GM21360 (cell line): ENCODE data around the gene CPNE4.

Experiments used
- ATAC-seq: cut with Tn5 transposase; IDR thresholded peaks from one replicate; pipeline ENCODE4 v1.9.1; 2021; ENCODE audit warnings: mild to moderate bottlenecking, moderate library complexity; ENCODE audit not compliant: unreplicated experiment

The CPNE4 gene

GRCh38 chr3:131883711-131884407 lies 151.0 kb downstream of the CPNE4 start:
- no peak for ATAC-seq

- ATAC-seq, result no peak
Observed at GRCh38 chr3:131883086-131883485, 151.7 kb downstream of the CPNE4 start.

DNA sequence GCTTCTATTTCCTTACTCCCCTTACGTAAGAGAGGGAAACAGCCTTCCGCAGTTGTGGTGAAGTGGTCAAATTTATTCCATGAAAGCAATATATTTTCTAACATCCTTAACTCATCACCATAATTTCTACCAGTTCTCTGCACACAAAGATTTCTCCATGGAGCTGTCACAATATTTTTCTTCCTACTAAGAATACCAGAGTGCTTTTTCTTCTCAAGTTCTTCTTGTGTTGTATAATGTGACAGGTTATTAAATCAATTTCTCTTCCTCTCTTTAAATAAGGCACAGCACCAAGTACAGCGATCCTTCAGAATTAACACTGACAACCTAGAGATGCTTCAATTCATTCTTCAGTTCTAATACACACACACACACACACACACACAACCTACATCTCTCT lies 153.0 kb downstream of the CPNE4 start:
- no peak for ATAC-seq

GRCh38 chr3:131880948-131881347 lies 153.9 kb downstream of the CPNE4 start:
- no peak for ATAC-seq

GRCh38 chr3:131868203-131868602 lies 166.6 kb downstream of the CPNE4 start:
- ATAC-seq, result no peak

GRCh38 chr3:131856171-131856570 lies 178.6 kb downstream of the CPNE4 start:
- ATAC-seq, result no peak

DNA sequence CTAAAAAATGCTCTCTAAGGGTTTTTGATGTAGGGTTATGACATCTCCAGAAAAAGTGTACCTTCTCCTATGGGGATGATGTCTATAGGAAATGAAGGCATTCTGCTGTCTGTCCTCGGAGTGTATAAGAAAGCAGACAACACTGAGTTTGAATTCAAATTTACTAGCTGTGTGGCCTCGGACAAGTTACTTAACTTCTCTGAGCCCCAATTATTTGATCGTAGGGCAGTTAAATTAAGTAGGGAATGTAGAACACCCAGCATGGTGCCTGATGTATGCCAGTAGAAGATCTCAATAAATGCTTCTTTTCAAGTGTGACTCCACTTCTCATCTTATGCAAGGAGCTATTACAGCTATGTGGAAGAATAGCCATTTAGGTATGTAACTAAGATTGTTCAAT lies 184.6 kb downstream of the CPNE4 start:
- ATAC-seq, result no peak

DNA sequence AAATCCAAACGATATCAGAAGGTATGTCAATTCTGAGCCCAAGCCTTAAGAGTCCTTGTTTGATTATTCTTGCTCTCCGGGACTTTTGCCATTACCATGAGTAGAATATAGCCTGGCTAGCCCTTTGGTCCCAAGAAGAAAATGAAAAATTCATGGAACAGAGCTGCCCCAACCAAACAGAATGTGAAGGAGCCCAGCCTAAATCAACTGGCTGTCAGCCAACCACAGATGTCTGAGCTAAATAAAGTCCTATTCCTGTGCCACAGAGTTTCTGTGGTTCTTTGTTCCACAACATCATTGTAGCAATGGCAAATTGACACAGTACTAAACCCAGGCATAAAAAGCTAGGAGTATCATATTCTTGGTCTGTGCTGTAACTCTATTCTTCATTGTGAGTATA lies 185.2 kb downstream of the CPNE4 start:
- no peak for ATAC-seq

DNA sequence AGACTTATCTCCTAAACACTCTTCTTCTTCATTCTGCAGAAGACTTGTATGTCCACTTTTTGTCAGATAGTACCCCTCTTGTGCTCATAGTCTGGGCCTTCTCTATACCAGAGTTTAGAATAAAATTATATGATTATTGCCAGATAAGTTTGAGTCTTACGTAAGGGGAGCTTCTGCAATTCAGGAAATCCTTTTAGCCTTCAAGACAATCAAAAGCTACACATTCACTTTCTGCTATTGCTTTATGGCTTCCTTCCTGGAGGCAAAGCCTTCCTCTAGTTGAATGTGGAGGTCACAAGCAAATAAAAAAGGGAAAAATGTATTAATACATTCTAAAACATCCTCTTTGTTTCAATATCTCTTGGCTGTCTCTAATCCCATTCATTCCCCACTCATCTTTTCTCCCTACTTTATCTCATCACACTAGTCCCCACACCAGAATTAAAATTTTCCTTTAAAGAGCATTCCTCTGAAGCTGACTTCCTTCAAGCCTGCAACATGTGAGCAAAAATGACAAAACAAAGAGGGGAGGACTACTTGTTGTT lies 186.8 kb downstream of the CPNE4 start:
- ATAC-seq, result no peak

DNA sequence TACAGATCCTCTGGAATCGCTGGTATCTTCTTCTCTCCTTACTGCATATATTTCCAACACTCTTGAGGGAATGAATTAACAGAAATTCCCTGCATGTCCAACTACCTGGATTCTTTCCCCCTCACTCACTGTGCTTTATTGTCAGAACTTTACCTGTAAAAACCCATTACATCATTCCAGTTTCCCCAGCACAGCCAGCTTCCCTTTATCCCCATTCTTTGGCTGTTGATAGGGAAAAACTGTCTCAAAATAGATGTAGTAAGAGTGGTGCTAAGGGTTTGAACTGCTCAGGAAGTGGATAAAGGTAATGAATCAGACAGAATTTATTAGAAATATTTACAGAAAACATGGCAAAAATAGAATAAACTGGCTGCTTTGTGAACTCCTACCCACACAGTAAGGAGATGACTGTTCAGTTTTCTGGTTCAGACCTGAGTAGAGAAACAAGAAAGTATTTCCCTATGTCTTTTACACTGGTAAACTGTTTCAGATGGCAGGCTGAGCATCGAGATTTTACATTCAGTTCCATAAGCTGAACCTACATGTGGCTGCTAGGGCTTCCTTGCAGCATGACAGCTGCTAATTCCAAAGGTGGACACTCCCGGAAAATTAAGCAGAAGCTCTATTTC lies 188.4 kb downstream of the CPNE4 start:
- ATAC-seq, result no peak

- no peak for ATAC-seq
Observed at GRCh38 chr3:131843174-131843573, 191.6 kb downstream of the CPNE4 start.

DNA sequence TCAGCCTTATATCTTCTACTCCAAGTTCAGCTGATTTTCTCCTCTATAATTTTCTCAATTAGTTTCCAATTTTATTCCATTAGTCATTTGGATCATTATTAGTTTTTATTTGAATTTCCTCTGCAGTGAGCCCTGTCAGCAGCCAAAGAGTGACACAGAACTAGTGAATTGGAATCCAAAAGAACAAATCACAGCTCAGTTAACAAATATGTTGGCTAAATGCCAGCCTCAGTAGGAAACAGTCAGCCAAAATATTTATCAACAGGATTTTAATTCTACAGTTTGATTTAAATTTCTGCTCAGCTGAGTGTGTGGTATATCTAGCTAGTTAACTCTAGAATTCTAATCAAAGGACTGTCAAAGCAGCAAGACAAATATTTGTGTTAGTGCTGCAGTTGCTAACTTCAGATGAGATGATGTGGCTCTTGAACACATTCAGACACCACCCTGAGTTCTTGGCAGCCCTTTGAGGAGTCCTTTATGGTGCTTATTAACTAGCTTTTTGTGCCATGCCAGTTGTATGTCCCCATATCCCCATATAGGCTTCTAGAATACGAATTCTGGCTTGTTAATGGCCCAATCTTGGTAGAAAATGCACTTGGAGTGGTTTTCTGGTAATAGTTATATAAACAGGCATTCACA lies 194.5 kb downstream of the CPNE4 start:
- no peak for ATAC-seq

GRCh38 chr3:131835906-131836305 lies 198.9 kb downstream of the CPNE4 start:
- ATAC-seq, result no peak

DNA sequence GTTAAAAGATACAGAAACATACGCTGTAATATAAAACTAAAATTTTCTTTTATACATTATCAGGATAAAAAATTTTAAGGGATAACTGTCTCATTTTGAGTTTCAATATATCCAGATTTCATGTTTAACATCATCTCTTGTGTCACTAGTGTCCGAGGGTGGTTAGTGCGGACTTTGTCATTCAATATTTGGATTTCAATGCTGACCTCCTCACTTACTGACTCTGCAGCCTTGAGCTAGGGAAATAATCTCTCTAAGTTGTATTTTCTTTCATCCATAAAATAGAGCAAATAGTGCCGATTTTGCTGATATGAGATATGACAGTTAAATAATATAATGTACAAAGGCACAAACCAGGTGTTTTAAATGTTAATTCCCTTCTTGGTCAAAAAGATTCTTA lies 203.2 kb downstream of the CPNE4 start:
- ATAC-seq, result no peak

DNA sequence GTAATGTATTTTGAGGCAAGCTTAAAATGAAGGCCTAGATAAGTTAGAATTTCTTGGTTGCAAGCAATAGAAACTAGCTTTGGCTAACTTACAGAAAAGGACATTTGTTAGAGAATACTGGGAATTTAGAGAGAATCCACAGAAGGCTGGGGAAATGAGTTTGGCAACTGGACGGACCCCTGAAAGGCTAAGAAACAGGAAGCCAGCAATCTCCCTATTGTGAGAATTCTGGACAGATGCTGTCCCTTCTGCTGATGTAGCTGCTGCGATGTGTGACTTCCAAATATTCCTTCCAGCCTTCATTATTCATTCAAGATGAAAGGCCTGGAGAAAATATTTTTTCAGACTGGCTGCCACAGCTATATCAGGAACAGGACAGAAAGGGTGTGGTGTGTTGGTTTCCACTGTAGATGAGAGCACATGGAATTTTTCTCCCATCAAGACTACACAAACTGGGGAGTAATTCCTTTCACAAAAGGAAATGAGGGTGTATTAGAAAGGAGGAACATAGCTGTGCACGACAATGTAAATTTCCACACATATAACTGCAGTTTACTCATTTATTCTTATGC lies 213.5 kb downstream of the CPNE4 start:
- no peak for ATAC-seq

DNA sequence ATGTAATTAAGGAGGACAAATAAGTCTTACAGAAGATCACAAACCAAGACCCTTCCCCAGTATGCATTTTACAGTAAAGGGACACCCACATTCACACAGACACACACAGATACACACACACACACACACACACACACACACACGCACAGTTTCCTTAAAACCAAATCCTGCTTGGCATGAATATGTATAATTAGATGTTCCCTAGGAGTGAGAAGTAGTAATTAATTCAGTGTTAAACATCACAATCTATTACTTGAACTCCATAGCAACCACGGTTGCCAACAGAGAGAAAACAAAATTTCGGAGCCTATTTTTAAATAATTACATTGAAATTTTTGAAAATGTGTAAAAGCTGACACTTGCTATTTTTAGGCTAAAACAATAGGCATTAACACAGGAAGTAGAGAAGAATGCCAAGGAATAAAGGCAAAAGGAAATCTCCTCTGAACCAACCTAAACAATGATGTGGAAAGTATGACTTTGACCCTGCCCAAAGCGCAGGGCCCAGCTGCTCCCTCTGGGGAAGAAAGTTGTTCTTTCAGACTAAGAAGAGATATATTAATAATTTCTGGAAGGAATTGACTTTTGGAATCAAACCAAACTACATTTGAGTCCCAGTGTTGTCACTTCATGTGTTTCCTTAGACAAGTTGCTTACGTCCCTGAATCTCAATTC lies 215.3 kb downstream of the CPNE4 start:
- ATAC-seq, result no peak

- ATAC-seq, result no peak
Observed at GRCh38 chr3:131812433-131812832, 222.4 kb downstream of the CPNE4 start.

DNA sequence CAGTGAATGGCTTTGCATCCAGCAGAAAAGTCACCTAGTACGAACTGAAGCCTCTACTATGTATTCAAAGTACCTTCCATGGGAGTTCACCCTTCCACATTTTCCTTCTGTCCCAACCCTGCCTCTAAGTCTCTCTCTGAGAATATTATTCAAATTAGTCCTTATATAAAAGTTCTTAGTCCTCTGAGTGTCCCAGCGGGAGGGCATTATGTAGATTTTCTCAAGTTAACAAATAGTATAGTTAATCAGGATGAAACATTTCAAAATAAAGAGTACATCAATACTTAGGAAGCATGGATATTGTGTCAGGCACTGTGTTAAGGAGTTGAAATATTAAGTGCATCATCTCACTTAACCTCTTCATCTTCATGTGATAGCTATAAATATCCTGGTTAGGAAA lies 223.3 kb downstream of the CPNE4 start:
- ATAC-seq, result no peak

DNA sequence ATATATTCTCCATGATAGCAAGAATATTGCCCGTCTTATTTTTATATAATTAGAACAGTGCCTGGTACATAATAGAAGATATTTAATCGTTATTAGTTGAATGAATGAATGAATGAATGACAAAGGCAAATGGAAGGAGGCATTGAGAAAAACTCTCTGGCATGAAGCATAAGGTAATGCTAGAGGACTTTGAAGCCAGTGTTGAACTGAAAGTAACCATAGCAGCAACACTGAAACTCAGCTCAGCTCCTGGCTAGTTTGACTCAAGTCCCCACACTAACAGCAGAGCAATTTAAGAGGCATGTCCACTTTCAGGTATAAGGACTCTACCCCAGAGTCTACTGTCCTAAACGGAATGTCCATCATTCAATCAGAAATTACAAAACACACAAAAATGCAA lies 227.0 kb downstream of the CPNE4 start:
- no peak for ATAC-seq

- ATAC-seq, result no peak
Observed at GRCh38 chr3:131806736-131807135, 228.1 kb downstream of the CPNE4 start.

DNA sequence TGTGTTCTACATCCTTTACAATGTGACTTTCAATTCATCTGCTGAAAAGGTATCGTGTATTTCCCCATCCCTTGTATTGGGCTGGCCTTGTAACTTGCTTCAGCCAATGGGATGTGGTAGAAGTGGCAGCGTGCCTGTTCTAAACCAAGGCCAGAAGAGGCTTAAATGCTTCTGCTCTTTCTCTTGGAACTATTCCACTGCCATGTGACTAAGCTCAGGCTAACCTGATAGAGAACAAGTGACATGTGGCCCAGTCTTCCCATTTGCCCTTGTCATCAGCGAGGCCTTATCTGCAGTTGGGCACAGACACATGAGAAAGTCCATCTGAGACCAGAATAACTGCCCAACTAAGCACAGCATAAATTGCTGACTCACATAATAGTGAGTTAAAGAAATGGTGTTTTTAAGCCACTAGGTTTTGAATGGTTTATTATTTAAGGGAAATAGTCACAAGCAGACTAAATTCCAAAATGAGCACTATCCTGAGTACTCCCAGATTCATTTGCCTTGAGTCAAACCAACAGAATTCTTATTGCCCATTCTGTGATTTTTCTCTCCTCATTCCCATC lies 230.2 kb downstream of the CPNE4 start:
- no peak for ATAC-seq
